K562 (cell line): ENCODE measurements around the gene HPD. TPM values are rescaled to one million over a fixed set of nuclear protein-coding genes. Genes with fewer than 3 reads are reported as not detected.

Experiments
- CBFA2T2 ChIP-seq: fragments of 450-650 bp; conservative IDR thresholded peaks from 2 replicates; pipeline ENCODE4 v1.6.1; 2017; ENCODE audit warnings: mild to moderate bottlenecking
- ELF1 ChIP-seq: fragments of 200-800 bp; sonication (Bioruptor generic); IDR thresholded peaks from 2 replicates; pipeline ENCODE4 v1.6.1; 2016; ENCODE audit warnings: missing genetic modification characterization, missing compliant biosample characterization
- FOXP1 ChIP-seq: sonication (generic); formaldehyde crosslinking; IDR thresholded peaks from 2 replicates; pipeline ENCODE4 v1.8.0; 2022; ENCODE audit warnings: mild to moderate bottlenecking, missing genetic modification reagents
- HNRNPL ChIP-seq: fragments of 200-400 bp; formaldehyde crosslinking; IDR thresholded peaks from 2 replicates; pipeline ENCODE4 v1.6.1; 2017; ENCODE audit warnings: low read depth, mild to moderate bottlenecking, low read length
- HOMEZ ChIP-seq: fragments of 250-450 bp; sonication (Bioruptor Pico); IDR thresholded peaks from 2 replicates; pipeline ENCODE4 v1.4.0; 2020; ENCODE audit warnings: mild to moderate bottlenecking, moderate library complexity
- MCM5 ChIP-seq: fragments of 450-650 bp; IDR thresholded peaks from 2 replicates; pipeline ENCODE4 v1.6.1; 2016; ENCODE audit warnings: low read depth
- MIER1 ChIP-seq: fragments of 450-650 bp; IDR thresholded peaks from 2 replicates; pipeline ENCODE4 v1.6.1; 2016; ENCODE audit warnings: antibody characterized with exemption, mild to moderate bottlenecking, low read depth
- NELFE ChIP-seq: IDR thresholded peaks from 2 replicates; pipeline ENCODE4 v1.6.1; 2011; ENCODE audit warnings: mild to moderate bottlenecking; ENCODE audit not compliant: insufficient read depth, insufficient read length
- NR3C1 ChIP-seq: sonication (generic); formaldehyde crosslinking; IDR thresholded peaks from 2 replicates; pipeline ENCODE4 v1.8.1; 2022; ENCODE audit warnings: missing genetic modification reagents
- RBM14 ChIP-seq: fragments of 200-400 bp; formaldehyde crosslinking; IDR thresholded peaks from 2 replicates; pipeline ENCODE4 v1.6.1; 2018; ENCODE audit warnings: low read depth, mild to moderate bottlenecking, low read length, moderate library complexity, borderline replicate concordance; ENCODE audit not compliant: insufficient read depth
- SETDB1 ChIP-seq: IDR thresholded peaks from one replicate; pipeline ENCODE4 v1.6.1; 2012; ENCODE audit warnings: low read length, control low read depth, inconsistent platforms
- SMAD1 ChIP-seq: fragments of 150-350 bp; IDR thresholded peaks from 2 replicates; pipeline ENCODE4 v1.6.1; 2014; ENCODE audit warnings: low read length, low read depth; ENCODE audit not compliant: partially characterized antibody
- SMC3 ChIP-seq: conservative IDR thresholded peaks from 2 replicates; pipeline ENCODE4 v1.6.1; 2011; ENCODE audit warnings: low read depth, low read length, improper control_type of control experiment; ENCODE audit not compliant: insufficient read depth
- STAG1 ChIP-seq: sonication (generic); formaldehyde crosslinking; IDR thresholded peaks from 2 replicates; pipeline ENCODE4 v1.5.0; 2020; ENCODE audit warnings: missing genetic modification reagents, borderline replicate concordance
- TCF7 ChIP-seq: sonication (generic); IDR thresholded peaks from 2 replicates; pipeline ENCODE4 v1.6.1; 2016; ENCODE audit warnings: antibody characterized with exemption, borderline replicate concordance
- ZBTB49 ChIP-seq: sonication (generic); formaldehyde crosslinking; IDR thresholded peaks from 2 replicates; pipeline ENCODE4 v1.8.0; 2022; ENCODE audit warnings: missing genetic modification reagents, mild to moderate bottlenecking, borderline replicate concordance
- ZKSCAN3 ChIP-seq: fragments of 250-450 bp; sonication (Bioruptor Pico); IDR thresholded peaks from 2 replicates; pipeline ENCODE4 v1.4.0; 2020
- ZNF224 ChIP-seq: sonication (generic); formaldehyde crosslinking; IDR thresholded peaks from 2 replicates; pipeline ENCODE4 v1.8.0; 2022; ENCODE audit warnings: mild to moderate bottlenecking, missing genetic modification reagents
- ZNF239 ChIP-seq: fragments of 250-450 bp; sonication (Bioruptor Pico); IDR thresholded peaks from 2 replicates; pipeline ENCODE4 v1.4.0; 2020; ENCODE audit warnings: mild to moderate bottlenecking
- ZNF695 ChIP-seq: fragments of 450-650 bp; formaldehyde crosslinking; IDR thresholded peaks from 2 replicates; pipeline ENCODE4 v1.4.0; 2020; ENCODE audit warnings: mild to moderate bottlenecking, moderate library complexity
- polyA plus RNA-seq, 8 experiments: library from polyadenylated mRNA; depleted of rRNA in 4 of 8; stranded (reverse) in 5 of 8; unstranded in 3 of 8; fragments of >200 nt; fragmentation: Nextera tagmentation in 2 of 8; fragmentation: Illumina TruSeq in 1 of 8; extraction: Ambion mirVana in 2 of 8; extraction: Trizol in 1 of 8; gene quantifications; 2 replicates each; pipeline versions ENCODE4 v1.2.1 to v1.2.3, GENCODE V29; 2011 to 2014; ENCODE audit warnings: inconsistent platforms in 1 of 8, missing spikeins in 1 of 8
- total RNA-seq, 7 experiments: library from RNA; depleted of rRNA in 6 of 7; stranded (reverse); fragments of >200 nt in 6 of 7; fragmentation: Illumina TruSeq in 2 of 7; extraction: Trizol in 2 of 7; gene quantifications; 2 replicates each; pipeline versions ENCODE4 v1.2.1 to v1.2.3, GENCODE V29; 2011 to 2021; ENCODE audit warnings: low replicate concordance in 1 of 7
- TF ChIP-seq, protein P1 (sequence below): fragments of 450-650 bp; IDR thresholded peaks from 2 replicates; pipeline ENCODE4 v1.6.1; 2017; ENCODE audit warnings: antibody characterized with exemption, mild to moderate bottlenecking

The HPD gene
- total and polyA plus RNA-seq, 9 of the 15 experiments (the other 6 are each of a cell fraction or from before 2014, with no cell fraction given) = 0.06 to 0.29 (median 0.07) TPM; not detected in 4

GRCh38 chr12:121802843-121803698 is 55.6 kb downstream of the HPD start (continued):
- TF ChIP-seq HOMEZ (CRISPR knock-in tag) (no peak), TCF7 (no peak), NELFE (no peak), MCM5 (no peak), SMAD1 (peak; percentile 95), ZNF695 (CRISPR knock-in tag) (no peak), STAG1 (no peak), ZNF224 (CRISPR knock-in tag) (no peak), MIER1 (no peak), NR3C1 (CRISPR knock-in tag) (no peak), ELF1 (no peak), HNRNPL (0 out of 2 replicates have a peak, but pooled peaks have one; percentile 13), RBM14 (no peak), SETDB1 (no peak), FOXP1 (CRISPR knock-in tag) (peak; percentile 68; the same call in 1 of the 2 replicates), CBFA2T2 (no peak), ZKSCAN3 (CRISPR knock-in tag) (no peak), ZBTB49 (no peak), SMC3 (no peak), ZNF239 (CRISPR knock-in tag) (no peak)
- TF ChIP-seq, protein P1, sequence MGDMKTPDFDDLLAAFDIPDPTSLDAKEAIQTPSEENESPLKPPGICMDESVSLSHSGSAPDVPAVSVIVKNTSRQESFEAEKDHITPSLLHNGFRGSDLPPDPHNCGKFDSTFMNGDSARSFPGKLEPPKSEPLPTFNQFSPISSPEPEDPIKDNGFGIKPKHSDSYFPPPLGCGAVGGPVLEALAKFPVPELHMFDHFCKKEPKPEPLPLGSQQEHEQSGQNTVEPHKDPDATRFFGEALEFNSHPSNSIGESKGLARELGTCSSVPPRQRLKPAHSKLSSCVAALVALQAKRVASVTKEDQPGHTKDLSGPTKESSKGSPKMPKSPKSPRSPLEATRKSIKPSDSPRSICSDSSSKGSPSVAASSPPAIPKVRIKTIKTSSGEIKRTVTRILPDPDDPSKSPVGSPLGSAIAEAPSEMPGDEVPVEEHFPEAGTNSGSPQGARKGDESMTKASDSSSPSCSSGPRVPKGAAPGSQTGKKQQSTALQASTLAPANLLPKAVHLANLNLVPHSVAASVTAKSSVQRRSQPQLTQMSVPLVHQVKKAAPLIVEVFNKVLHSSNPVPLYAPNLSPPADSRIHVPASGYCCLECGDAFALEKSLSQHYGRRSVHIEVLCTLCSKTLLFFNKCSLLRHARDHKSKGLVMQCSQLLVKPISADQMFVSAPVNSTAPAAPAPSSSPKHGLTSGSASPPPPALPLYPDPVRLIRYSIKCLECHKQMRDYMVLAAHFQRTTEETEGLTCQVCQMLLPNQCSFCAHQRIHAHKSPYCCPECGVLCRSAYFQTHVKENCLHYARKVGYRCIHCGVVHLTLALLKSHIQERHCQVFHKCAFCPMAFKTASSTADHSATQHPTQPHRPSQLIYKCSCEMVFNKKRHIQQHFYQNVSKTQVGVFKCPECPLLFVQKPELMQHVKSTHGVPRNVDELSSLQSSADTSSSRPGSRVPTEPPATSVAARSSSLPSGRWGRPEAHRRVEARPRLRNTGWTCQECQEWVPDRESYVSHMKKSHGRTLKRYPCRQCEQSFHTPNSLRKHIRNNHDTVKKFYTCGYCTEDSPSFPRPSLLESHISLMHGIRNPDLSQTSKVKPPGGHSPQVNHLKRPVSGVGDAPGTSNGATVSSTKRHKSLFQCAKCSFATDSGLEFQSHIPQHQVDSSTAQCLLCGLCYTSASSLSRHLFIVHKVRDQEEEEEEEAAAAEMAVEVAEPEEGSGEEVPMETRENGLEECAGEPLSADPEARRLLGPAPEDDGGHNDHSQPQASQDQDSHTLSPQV = peak; percentile 82; the same call in 1 of the 2 replicates
